Testis (tissue), 2 donors: ENCODE results near the gene POPDC3.

Experiments
- POLR2A ChIP-seq: fragments of 450-650 bp; IDR thresholded peaks from one replicate; pipeline ENCODE4 v1.6.1; 2017; ENCODE audit warnings: antibody characterized with exemption, mild to moderate bottlenecking, moderate library complexity
- TF ChIP-seq, protein P1 (sequence below), 3 experiments: fragments of 450-650 bp in 2 of 3; fragments of 200-600 bp in 1 of 3; sonication (generic) in 1 of 3; IDR thresholded peaks; one replicate each; pipeline ENCODE4 v1.5.1; 2016 to 2019; ENCODE audit warnings: antibody characterized with exemption in 3 of 3, mild to moderate bottlenecking in 2 of 3, moderate library complexity in 1 of 3

DNA sequence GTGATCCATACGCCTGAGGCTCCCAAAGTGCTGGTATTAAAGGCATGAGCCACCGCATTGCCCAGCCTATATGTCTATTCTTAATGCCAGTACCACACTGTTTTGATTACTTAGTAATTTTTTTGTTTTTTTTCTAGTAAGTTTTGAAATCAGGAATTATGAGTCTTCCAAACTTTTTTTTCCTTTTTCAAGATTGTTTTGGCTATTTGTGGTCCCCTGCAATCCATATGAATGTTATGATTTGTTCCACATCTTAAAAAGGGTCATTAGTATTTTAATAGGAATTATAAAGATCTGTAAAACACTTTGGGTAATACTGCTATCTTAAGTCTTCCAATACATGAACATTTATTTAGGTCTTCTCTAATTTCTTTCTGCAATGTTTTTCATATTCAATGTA is 6.8 kb upstream of the POPDC3 start:
- TF ChIP-seq, protein P1, sequence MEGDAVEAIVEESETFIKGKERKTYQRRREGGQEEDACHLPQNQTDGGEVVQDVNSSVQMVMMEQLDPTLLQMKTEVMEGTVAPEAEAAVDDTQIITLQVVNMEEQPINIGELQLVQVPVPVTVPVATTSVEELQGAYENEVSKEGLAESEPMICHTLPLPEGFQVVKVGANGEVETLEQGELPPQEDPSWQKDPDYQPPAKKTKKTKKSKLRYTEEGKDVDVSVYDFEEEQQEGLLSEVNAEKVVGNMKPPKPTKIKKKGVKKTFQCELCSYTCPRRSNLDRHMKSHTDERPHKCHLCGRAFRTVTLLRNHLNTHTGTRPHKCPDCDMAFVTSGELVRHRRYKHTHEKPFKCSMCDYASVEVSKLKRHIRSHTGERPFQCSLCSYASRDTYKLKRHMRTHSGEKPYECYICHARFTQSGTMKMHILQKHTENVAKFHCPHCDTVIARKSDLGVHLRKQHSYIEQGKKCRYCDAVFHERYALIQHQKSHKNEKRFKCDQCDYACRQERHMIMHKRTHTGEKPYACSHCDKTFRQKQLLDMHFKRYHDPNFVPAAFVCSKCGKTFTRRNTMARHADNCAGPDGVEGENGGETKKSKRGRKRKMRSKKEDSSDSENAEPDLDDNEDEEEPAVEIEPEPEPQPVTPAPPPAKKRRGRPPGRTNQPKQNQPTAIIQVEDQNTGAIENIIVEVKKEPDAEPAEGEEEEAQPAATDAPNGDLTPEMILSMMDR (IDR thresholded peaks at IDR 0.05) = no peak
- no peak for TF ChIP-seq POLR2A
